GM12878 (cell line): Measurements from ENCODE around the gene PRSS27.

Experiments
- CBX5 ChIP-seq: sonication (generic); IDR thresholded peaks from 2 replicates; pipeline ENCODE4 v1.6.1; 2016; ENCODE audit warnings: low read depth, moderate library complexity, mild to moderate bottlenecking, inconsistent platforms
- FOXK2 ChIP-seq: fragments of 450-650 bp; IDR thresholded peaks from 2 replicates; pipeline ENCODE4 v1.6.1; 2017; ENCODE audit warnings: mild to moderate bottlenecking, moderate library complexity
- NFXL1 ChIP-seq: fragments of 450-650 bp; IDR thresholded peaks from 2 replicates; pipeline ENCODE4 v1.6.1; 2017; ENCODE audit warnings: antibody characterized with exemption, mild to moderate bottlenecking, borderline replicate concordance
- POLR2AphosphoS5 ChIP-seq: IDR thresholded peaks from 2 replicates; pipeline ENCODE4 v1.6.1; 2011; ENCODE audit warnings: mild to moderate bottlenecking, low read length, inconsistent platforms
- SREBF2 ChIP-seq: IDR thresholded peaks from 2 replicates; pipeline ENCODE4 v1.6.1; 2012; ENCODE audit warnings: mild to moderate bottlenecking, low read length
- TF ChIP-seq, protein P1 (sequence below), 3 experiments: IDR thresholded peaks in 2 of 3; conservative IDR thresholded peaks in 1 of 3; 2 replicates each; pipeline ENCODE4 v1.5.1; 2011; ENCODE audit warnings: low read depth in 3 of 3, low read length in 3 of 3, mild to moderate bottlenecking in 3 of 3, control low read depth in 2 of 3, moderate library complexity in 2 of 3, inconsistent platforms in 1 of 3, mixed read lengths in 1 of 3; ENCODE audit not compliant: control insufficient read depth in 2 of 3, insufficient read depth in 1 of 3; ENCODE audit errors: extremely low read depth in 1 of 3
- TF ChIP-seq, protein P2 (sequence below): IDR thresholded peaks from 2 replicates; pipeline ENCODE4 v1.6.1; 2011; ENCODE audit warnings: borderline replicate concordance, low read depth, mild to moderate bottlenecking, moderate library complexity, low read length; ENCODE audit not compliant: insufficient read depth, poor library complexity, severe bottlenecking

DNA sequence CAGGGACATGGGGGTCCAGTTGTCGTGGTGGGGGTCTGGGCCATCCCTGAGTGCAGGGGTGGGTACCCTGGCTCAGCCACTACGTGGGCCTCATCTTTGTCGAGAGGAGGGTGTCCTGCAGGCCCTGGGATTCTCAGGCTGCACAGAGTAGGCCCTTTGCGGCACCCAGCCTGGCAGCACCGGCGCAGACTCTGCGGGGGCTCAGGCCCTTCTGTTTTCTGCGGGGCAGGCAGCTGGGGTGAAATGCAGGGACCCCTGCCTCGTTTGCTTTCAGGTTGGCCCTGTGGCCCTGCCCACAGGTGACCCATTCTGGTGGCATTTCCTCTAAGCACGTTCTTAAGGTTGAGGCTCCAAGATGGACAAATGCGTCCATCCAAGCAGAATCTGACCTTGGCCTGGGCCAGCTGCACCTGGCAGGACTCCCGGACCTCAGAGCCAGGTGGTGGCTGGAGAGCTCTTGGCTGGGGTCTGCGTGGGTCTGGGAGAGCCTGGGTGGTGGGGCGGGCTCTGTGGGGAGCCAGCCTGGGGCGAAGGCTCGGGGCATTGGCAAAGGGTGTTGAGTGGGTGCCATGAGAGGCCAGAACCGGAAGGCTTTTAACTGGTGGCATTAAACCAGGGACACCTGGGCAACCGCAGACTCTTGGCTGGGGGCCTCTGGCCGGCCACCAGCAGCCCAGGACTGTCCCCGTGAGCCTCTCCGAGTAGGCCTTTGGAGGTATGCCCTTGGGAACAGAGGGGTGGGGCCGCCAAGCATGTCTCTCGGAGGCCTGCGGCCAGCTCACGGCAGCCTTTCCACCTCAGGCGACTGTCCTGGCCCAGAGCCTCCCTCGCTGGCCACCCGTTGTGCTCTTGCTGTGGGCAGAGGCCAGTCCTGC, 16.9 kb downstream of the PRSS27 start:
- TF ChIP-seq, protein P1, sequence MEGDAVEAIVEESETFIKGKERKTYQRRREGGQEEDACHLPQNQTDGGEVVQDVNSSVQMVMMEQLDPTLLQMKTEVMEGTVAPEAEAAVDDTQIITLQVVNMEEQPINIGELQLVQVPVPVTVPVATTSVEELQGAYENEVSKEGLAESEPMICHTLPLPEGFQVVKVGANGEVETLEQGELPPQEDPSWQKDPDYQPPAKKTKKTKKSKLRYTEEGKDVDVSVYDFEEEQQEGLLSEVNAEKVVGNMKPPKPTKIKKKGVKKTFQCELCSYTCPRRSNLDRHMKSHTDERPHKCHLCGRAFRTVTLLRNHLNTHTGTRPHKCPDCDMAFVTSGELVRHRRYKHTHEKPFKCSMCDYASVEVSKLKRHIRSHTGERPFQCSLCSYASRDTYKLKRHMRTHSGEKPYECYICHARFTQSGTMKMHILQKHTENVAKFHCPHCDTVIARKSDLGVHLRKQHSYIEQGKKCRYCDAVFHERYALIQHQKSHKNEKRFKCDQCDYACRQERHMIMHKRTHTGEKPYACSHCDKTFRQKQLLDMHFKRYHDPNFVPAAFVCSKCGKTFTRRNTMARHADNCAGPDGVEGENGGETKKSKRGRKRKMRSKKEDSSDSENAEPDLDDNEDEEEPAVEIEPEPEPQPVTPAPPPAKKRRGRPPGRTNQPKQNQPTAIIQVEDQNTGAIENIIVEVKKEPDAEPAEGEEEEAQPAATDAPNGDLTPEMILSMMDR (IDR thresholded peaks at IDR 0.05 in 2 of 3, conservative IDR thresholded peaks at IDR 0.05 in 1 of 3; ENCODE audit: control insufficient read depth in 2 of 3, extremely low read depth in 1 of 3, insufficient read depth in 1 of 3, low read depth in 3 of 3, low read length in 3 of 3) = no peak
- TF ChIP-seq POLR2AphosphoS5 = no peak
- TF ChIP-seq FOXK2 = no peak
- TF ChIP-seq, protein P2, sequence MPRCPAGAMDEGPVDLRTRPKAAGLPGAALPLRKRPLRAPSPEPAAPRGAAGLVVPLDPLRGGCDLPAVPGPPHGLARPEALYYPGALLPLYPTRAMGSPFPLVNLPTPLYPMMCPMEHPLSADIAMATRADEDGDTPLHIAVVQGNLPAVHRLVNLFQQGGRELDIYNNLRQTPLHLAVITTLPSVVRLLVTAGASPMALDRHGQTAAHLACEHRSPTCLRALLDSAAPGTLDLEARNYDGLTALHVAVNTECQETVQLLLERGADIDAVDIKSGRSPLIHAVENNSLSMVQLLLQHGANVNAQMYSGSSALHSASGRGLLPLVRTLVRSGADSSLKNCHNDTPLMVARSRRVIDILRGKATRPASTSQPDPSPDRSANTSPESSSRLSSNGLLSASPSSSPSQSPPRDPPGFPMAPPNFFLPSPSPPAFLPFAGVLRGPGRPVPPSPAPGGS = no peak
- TF ChIP-seq NFXL1 = no peak
- TF ChIP-seq SREBF2 = no peak
- no peak for TF ChIP-seq CBX5
